B cell (primary cell): ENCODE measurements around the gene ZNF557. TPM values are rescaled to one million over a fixed set of nuclear protein-coding genes. Genes with fewer than 3 reads are reported as not detected.

Experiments
- ATAC-seq: fragments of 200-7000 bp; cut with Tn5 transposase; one replicate; pipeline ENCODE4 v1.10.0; 2021; ENCODE audit warnings: low read depth, mild to moderate bottlenecking, moderate number of reproducible peaks, moderate library complexity
- CTCF ChIA-PET: fragments of 350-600 bp; sonication (Branson Sonifier 250); formaldehyde crosslinking; loops from one replicate; lab custom pipeline; 2021; ENCODE audit warnings: antibody characterized with exemption, inconsistent platforms; lab: Charles Lee
- POLR2A ChIA-PET: fragments of 350-600 bp; sonication (Branson Sonifier 250); formaldehyde crosslinking; loops from one replicate; lab custom pipeline; 2021; ENCODE audit warnings: antibody characterized with exemption; lab: Charles Lee
- DNase-seq: peaks from one replicate; pipeline ENCODE4 v3.0.0; 2013
- H2AFZ ChIP-seq: 2 replicates; pipeline ENCODE4 v1.6.1; 2012; ENCODE audit warnings: mild to moderate bottlenecking, low read depth, low read length; ENCODE audit not compliant: insufficient read depth, poor library complexity, severe bottlenecking
- H3K27ac ChIP-seq, 2 donors: 1 replicate in 1 of 2; 2 replicates in 1 of 2; pipeline ENCODE4 v1.5.1; 2012 to 2013; ENCODE audit warnings: low read length in 2 of 2, mild to moderate bottlenecking in 2 of 2, moderate library complexity in 1 of 2
- H3K27me3 ChIP-seq, 4 experiments: fragments of 200-600 bp in 1 of 4; sonication (generic) in 1 of 4; replicated peaks in 1 of 4; 1 replicate in 2 of 4; 2 replicates in 2 of 4; pipeline versions ENCODE4 v1.6.1 to v1.7.0; 2013 to 2016; ENCODE audit warnings: low read length in 3 of 4, mild to moderate bottlenecking in 2 of 4, mixed read lengths in 1 of 4, moderate library complexity in 1 of 4; ENCODE audit not compliant: insufficient read depth in 4 of 4, control insufficient read depth in 3 of 4; ENCODE audit errors: control extremely low read depth in 1 of 4
- H3K36me3 ChIP-seq, 2 experiments: replicated peaks in 1 of 2; 1 replicate in 1 of 2; 2 replicates in 1 of 2; pipeline versions ENCODE4 v1.6.1 to v1.7.1; 2013; ENCODE audit warnings: low read length in 1 of 2; ENCODE audit not compliant: insufficient read depth in 2 of 2, control insufficient read depth in 1 of 2; ENCODE audit errors: control extremely low read depth in 1 of 2, extremely low read depth in 1 of 2
- H3K4me1 ChIP-seq, 2 donors: fragments of 200-600 bp in 1 of 2; sonication (generic) in 1 of 2; 1 replicate in 1 of 2; 2 replicates in 1 of 2; pipeline versions ENCODE4 v1.5.1 to v1.6.1; 2013 to 2017; ENCODE audit warnings: low read length in 2 of 2; ENCODE audit not compliant: control insufficient read depth in 2 of 2, insufficient read depth in 2 of 2
- H3K4me2 ChIP-seq: replicated peaks from 2 replicates; pipeline ENCODE3; 2012; ENCODE audit warnings: mild to moderate bottlenecking, low read depth, low read length; ENCODE audit not compliant: poor library complexity, severe bottlenecking
- H3K4me3 ChIP-seq, 5 experiments: fragments of 200-600 bp in 1 of 5; sonication (generic) in 1 of 5; 1 replicate in 3 of 5; 2 replicates in 2 of 5; pipeline versions ENCODE4 v1.5.1 to v1.7.0; 2011 to 2016; ENCODE audit warnings: low read length in 4 of 5, mild to moderate bottlenecking in 4 of 5, low read depth in 2 of 5, control low read depth in 1 of 5, moderate library complexity in 1 of 5; ENCODE audit not compliant: insufficient read depth in 1 of 5; ENCODE audit errors: control extremely low read depth in 1 of 5, extremely low read depth in 1 of 5
- H3K79me2 ChIP-seq: fragments of 200-600 bp; sonication (generic); one replicate; pipeline ENCODE4 v1.6.0; 2016; ENCODE audit warnings: low read length; ENCODE audit not compliant: control insufficient read depth, insufficient read depth
- H3K9ac ChIP-seq: fragments of 200-600 bp; sonication (generic); 2 replicates; pipeline ENCODE4 v1.6.1; 2017; ENCODE audit warnings: mild to moderate bottlenecking, low read length, moderate library complexity
- H3K9me3 ChIP-seq, 3 donors: one replicate each; pipeline versions ENCODE4 v1.6.1 to v1.7.1; 2013; ENCODE audit warnings: low read length in 2 of 3; ENCODE audit not compliant: control insufficient read depth in 2 of 3, insufficient read depth in 1 of 3; ENCODE audit errors: control extremely low read depth in 1 of 3
- H4K20me1 ChIP-seq: 2 replicates; pipeline ENCODE4 v1.6.0; 2012; ENCODE audit warnings: mild to moderate bottlenecking, low read length; ENCODE audit not compliant: insufficient read depth, control insufficient read depth, poor library complexity, severe bottlenecking
- H3K27ac Mint-ChIP-seq: one replicate; pipeline ENCODE4 v1.8.0; 2021; ENCODE audit warnings: mixed read lengths
- H3K27me3 Mint-ChIP-seq: one replicate; pipeline ENCODE4 v1.8.0; 2021; ENCODE audit warnings: mixed read lengths
- H3K4me1 Mint-ChIP-seq: one replicate; pipeline ENCODE4 v1.8.0; 2021; ENCODE audit warnings: mixed read lengths
- H3K4me3 Mint-ChIP-seq: one replicate; pipeline ENCODE4 v1.8.0; 2021; ENCODE audit warnings: mixed read lengths
- H3K9me3 Mint-ChIP-seq: one replicate; pipeline ENCODE4 v1.8.0; 2022; ENCODE audit warnings: mixed read lengths; ENCODE audit not compliant: insufficient read depth
- EZH2 ChIP-seq: IDR thresholded peaks from 2 replicates; pipeline ENCODE4 v1.6.1; 2012; ENCODE audit warnings: borderline replicate concordance, low read depth, mild to moderate bottlenecking, moderate library complexity, low read length; ENCODE audit not compliant: insufficient read depth, poor library complexity, severe bottlenecking
- WGBS: methylation state at CpG from one replicate; pipeline ENCODE4 v1.1.5; 2013; ENCODE audit warnings: missing lambda C conversion rate; ENCODE audit not compliant: insufficient coverage; 5-methylcytosine and 5-hydroxymethylcytosine counted together
- intact Hi-C: fragments of 100-400 bp; cut with micrococcal nuclease; formaldehyde crosslinking; loops from one replicate; pipeline ENCODE4 v1.10.0; 2022
- polyA plus RNA-seq: library from polyadenylated mRNA; depleted of rRNA; stranded (reverse); fragments of >200 nt; gene quantifications from 2 replicates; pipeline ENCODE4 v1.2.3, GENCODE V29; 2012
- total RNA-seq, 2 donors: library from RNA; stranded (reverse); fragments of 120-200 nt in 1 of 2; gene quantifications; 1 replicate in 1 of 2; 2 replicates in 1 of 2; pipeline versions ENCODE4 v1.2.3 to v1.2.4, GENCODE V29; 2013 to 2022
- TF ChIP-seq, protein P1 (sequence below): fragments of 200-600 bp; IDR thresholded peaks from one replicate; pipeline ENCODE4 v1.8.0; 2022; ENCODE audit warnings: antibody characterized with exemption, mild to moderate bottlenecking

The ZNF557 gene
- total and polyA plus RNA-seq, 2 donors (not counting 1 experiment from before 2014, with no cell fraction given), result 1.5 to 26.8 TPM

DNA sequence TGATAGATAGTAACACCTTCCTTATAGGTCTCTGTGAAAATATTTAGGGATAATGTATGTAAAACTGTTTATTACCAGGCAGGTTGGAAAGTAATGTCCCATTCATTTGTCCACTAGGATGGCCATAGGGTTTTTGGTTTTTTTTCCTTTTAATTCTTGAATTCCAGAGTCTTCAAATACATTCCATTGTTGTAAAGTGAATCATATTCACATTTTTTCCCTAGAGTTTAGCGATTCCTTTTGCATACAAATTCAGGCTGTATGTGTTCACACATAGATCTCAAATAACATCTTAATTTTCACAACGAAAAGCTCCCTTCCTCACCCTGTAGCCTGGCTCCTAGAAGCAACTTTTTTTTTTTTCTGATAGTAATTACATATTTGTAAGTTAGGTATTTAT is 1.8 kb upstream of the ZNF557 start:
- no peak overlapping the region for H3K27ac Mint-ChIP-seq
- peaks cover 0 to 15% (median 2%) of the 10 kb centered on the region in 3 donors for H3K9me3 ChIP-seq
- WGBS, result no CpG with 5 or more reads among the region's 2 CpGs
- H3K4me3 ChIP-seq, result no peak overlapping the region
- ChIA-PET POLR2A (no interaction called here), CTCF (interaction anchor here (0.6 kb wide), 2 partner anchors 204 to 1294 kb away, joined by 3 read pairs; no protein-coding TSS in a partner anchor)
- H3K36me3 ChIP-seq, result peaks cover 0 to 14% of the 10 kb centered on the region in 2 experiments
- H3K9ac ChIP-seq, result no peak overlapping the region
- TF ChIP-seq, protein P1, sequence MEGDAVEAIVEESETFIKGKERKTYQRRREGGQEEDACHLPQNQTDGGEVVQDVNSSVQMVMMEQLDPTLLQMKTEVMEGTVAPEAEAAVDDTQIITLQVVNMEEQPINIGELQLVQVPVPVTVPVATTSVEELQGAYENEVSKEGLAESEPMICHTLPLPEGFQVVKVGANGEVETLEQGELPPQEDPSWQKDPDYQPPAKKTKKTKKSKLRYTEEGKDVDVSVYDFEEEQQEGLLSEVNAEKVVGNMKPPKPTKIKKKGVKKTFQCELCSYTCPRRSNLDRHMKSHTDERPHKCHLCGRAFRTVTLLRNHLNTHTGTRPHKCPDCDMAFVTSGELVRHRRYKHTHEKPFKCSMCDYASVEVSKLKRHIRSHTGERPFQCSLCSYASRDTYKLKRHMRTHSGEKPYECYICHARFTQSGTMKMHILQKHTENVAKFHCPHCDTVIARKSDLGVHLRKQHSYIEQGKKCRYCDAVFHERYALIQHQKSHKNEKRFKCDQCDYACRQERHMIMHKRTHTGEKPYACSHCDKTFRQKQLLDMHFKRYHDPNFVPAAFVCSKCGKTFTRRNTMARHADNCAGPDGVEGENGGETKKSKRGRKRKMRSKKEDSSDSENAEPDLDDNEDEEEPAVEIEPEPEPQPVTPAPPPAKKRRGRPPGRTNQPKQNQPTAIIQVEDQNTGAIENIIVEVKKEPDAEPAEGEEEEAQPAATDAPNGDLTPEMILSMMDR, result no peak
- TF ChIP-seq EZH2, result no peak
- DNase-seq, result no peak
- H3K4me3 Mint-ChIP-seq, result no peak overlapping the region
- H2AFZ ChIP-seq, result no peak overlapping the region
- H3K4me2 ChIP-seq, result no peak overlapping the region
- no peaks in the 10 kb centered on the region for H3K27me3 Mint-ChIP-seq
- no peak overlapping the region for H3K27ac ChIP-seq
- peaks cover 22% of the 10 kb centered on the region for H3K79me2 ChIP-seq
- H3K4me1 Mint-ChIP-seq, result peaks cover 18% of the 10 kb centered on the region
- H3K27me3 ChIP-seq, result no peaks in the 10 kb centered on the region
- no peaks in the 10 kb centered on the region for H3K9me3 Mint-ChIP-seq
- H4K20me1 ChIP-seq, result peaks cover 9% of the 10 kb centered on the region
- intact Hi-C loops, result no loop called here
- H3K4me1 ChIP-seq, result peaks cover 8 to 17% of the 10 kb centered on the region in 2 donors
- no peak for ATAC-seq

DNA sequence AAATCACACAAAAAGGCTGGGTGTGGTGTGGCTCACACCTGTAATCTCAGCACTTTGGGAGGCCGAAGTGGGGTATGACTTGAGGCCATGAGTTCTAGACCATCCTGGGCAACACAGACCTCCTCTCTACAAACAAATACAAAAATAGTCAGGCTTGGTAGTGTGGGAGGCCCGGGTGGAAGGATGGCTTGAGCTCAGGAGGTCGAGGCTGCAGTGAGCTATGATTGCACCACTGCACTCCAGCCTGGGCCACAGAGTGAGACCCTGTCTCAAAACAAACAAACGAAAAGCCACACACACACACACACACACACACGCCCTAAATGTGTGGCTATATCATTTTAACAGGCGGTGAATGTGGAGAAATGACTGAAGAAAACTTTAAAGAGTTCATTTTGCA is 904 bp upstream of the ZNF557 start:
- no peak overlapping the region for H3K9ac ChIP-seq
- no CpG with 5 or more reads among the region's 6 CpGs for WGBS
- H3K27me3 ChIP-seq, result no peaks in the 10 kb centered on the region
- H3K79me2 ChIP-seq, result peaks cover 24% of the 10 kb centered on the region
- peaks cover 8 to 17% of the 10 kb centered on the region in 2 donors for H3K4me1 ChIP-seq
- H3K4me3 ChIP-seq, result peak overlapping the region in 2 of 5 experiments; percentile 7 to 10
- H3K27ac ChIP-seq, result no peak overlapping the region
- peak overlapping the region; percentile 90 for H3K4me2 ChIP-seq
- ChIA-PET CTCF (interaction anchor here (0.6 to 1.1 kb wide), 3 partner anchors 9 to 30 kb away, joined by 3 to 5 read pairs (median 4); no protein-coding TSS in a partner anchor), POLR2A (interaction anchor here (0.9 to 1.7 kb wide), 4 partner anchors 18 to 630 kb away, joined by 3 to 6 read pairs (median 4); partner anchors contain the start of genes PET100 and XAB2)
- H3K27me3 Mint-ChIP-seq, result no peaks in the 10 kb centered on the region
- peaks cover 9% of the 10 kb centered on the region for H4K20me1 ChIP-seq
- ATAC-seq (no peak), DNase-seq (no peak)
- H3K4me1 Mint-ChIP-seq, result peaks cover 19% of the 10 kb centered on the region
- intact Hi-C loops, result no loop called here
- no peaks in the 10 kb centered on the region for H3K9me3 Mint-ChIP-seq
- peak overlapping the region; percentile 92 for H3K4me3 Mint-ChIP-seq
- peaks cover 0 to 15% (median 2%) of the 10 kb centered on the region in 3 donors for H3K9me3 ChIP-seq
- peak overlapping the region; percentile 92 for H3K27ac Mint-ChIP-seq
- no peak for TF ChIP-seq EZH2
- TF ChIP-seq, protein P1, result no peak
- peak overlapping the region; percentile 52 for H2AFZ ChIP-seq
- H3K36me3 ChIP-seq, result peaks cover 0 to 20% of the 10 kb centered on the region in 2 experiments
